ENCODE results near the gene ASPRV1.
"Not testable (repeated sequence)": the region's sequence is repeated elsewhere in the genome, so short reads cannot be mapped to it uniquely, and the experiment has no call there.

The ASPRV1 gene

DNA sequence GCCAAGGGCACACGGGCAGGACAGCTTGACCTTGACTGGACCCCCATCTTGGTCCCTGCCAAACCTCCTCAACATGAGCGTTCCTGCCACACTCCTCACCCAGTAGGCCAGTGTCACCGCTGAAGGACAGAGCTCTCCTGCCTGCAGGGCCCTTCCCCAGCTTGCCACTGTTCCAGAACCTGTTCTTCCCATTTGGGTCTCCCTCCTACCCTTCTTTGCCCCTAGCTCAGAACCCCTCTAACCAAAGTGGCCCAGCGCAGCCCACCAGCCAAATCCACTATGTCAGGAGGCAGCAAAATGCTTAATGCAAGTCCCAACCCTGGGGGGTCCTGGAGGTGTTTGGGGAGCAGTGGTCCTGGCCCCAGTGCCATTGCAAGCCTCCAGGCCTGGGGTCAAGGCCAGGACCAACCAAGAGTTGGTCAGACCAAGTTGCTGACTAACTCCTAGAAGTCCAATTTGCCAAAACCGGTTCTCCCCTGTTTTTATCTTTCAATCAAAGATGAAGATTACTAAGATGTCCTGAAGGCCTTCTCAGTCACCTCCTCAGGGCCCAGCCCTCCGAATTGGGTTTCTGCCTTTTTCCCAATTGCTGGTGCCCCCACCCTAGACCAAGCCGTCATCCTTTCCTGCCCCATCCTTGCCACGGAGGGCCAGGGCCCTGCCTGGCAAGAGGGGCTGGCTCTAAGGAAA is 4.5 kb upstream of the ASPRV1 start:
- DNase-seq (ENCODE audit: low read depth) = no peak
- H3K4me3 ChIP-seq (ENCODE audit: low read depth, low read length) = no peak overlapping the region

DNA sequence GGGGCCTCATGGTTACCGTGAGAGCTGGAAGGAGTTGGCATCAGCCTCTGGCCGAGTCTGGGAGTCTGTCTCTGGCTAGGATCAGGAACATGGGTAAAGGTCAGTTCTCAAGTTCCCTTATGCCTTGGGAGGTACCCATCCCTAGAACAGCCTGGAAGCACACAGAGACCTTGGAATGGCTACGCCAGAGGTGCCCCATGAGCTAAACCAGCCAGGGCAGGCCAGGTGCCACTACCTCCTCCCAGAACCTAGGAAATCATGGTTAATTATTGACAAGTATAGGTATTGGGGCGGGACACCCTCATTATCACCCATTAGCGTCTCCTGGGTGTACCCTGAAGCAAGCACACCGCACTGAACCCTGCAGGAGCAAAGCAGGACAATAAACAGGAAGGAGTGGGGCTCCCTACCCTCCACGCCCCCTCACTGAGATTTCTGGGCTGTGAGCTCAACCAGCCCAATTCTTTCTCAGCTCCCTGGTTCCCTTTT is 3.0 kb upstream of the ASPRV1 start:
- H3K4me3 ChIP-seq (ENCODE audit: low read depth, low read length) = no peak overlapping the region
- no peak for DNase-seq (ENCODE audit: low read depth)

DNA sequence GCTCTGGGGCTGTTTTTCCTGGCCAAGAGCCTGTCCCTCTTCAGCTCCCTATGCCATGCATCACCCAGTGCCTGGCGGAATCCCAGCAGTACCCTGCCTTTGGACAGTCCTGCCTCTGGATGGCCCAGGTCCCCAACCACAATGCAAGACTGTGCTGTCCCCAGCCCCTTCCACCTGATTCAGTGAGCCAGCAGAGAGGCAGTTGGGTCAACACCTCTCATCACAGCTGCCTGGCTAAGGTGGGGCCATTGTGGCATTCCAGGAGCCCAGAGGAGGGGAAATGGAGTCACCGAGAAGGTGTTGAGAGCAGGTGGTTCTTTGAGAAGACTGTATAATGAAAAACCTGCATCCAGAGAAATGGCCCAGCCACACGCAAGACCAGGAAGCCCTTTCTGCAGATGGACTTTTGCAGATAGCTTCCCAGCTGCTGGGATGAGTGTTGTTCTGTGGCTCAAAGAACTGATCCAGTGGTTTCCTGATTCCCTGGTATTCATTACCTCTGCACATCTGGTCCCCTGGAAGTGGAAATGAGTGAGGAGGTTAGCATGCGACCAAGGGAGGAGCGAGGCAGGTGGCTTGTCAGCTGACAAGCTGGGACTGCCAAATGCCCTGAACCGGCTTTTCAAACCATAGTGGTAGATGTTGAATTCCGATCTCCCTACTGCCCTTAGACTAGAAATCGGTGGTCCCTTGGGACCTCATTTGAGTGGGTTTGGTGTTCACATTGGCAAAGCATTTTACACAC is 1.7 kb upstream of the ASPRV1 start:
- DNase-seq (ENCODE audit: low read depth) = no peak

DNA sequence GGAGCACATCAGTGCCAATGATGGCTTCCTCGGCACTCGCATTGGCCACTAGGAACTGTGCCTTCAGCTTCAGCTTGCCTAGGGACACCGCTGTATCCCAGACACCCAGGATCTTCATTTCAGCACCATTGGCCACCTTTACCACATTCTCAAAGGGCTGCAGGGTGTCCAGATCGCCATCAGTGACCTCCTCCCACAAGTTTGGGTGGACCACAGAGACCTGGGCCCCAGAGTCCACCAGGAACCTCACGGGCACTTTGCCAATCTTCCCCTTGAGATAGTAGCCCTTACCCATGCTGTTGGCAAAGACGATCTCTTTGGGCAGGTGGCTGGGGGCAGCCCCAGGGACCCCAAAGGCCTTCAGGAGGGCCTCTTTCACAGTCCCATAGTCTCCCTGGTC is 610 bp downstream of the ASPRV1 start:
- DNase-seq (ENCODE audit: low read depth) = no peak
- H3K4me3 ChIP-seq (ENCODE audit: low read depth, low read length) = no peak overlapping the region

More for the DNA sequence above, 1.7 kb upstream of the ASPRV1 start:
- no peak overlapping the region for H3K4me3 ChIP-seq (ENCODE audit: low read depth, low read length)

DNA sequence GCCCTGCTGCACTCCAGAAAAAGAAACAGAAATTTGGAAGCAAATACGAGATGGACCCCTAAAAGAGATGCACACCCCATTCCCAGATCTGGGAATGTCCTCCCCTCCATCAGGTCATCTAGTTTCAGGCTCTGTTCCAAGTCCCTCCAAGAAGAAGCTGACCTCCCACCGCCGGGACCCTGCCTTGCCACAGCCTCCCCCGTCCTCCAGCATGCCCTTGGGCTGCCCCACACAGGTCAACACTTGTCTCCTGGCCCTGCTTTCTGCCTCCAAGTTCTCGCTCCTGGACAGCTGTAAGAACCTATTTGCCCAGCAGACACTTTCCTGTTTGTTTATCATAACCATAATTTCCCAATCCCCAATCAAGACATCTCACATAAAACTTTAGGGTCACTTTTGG is 2.0 kb downstream of the ASPRV1 start:
- DNase-seq (ENCODE audit: low read depth) = no peak
- H3K4me3 ChIP-seq (ENCODE audit: low read depth, low read length) = no peak overlapping the region

DNA sequence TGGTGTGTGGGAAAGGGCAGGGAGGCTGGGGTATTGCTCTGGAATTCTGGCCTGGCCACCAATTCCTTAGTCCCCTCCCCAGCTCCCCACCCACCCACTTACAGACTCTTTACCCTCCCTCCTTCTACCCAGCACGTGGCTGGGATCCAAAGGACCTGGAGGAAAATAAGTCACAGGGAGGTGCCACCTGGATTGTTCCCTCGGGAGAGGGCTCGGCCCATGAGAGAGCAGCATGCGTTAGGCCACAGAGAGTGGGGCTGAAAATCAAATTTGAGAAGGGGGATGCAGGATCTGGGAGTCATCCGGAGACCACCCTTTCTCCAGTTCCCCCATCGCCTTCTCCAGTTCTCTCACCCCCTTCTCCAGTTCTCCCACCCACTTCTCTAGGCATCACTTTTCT is 3.0 kb downstream of the ASPRV1 start:
- DNase-seq (ENCODE audit: low read depth) = no peak
- no peak overlapping the region for H3K4me3 ChIP-seq (ENCODE audit: low read depth, low read length)

DNA sequence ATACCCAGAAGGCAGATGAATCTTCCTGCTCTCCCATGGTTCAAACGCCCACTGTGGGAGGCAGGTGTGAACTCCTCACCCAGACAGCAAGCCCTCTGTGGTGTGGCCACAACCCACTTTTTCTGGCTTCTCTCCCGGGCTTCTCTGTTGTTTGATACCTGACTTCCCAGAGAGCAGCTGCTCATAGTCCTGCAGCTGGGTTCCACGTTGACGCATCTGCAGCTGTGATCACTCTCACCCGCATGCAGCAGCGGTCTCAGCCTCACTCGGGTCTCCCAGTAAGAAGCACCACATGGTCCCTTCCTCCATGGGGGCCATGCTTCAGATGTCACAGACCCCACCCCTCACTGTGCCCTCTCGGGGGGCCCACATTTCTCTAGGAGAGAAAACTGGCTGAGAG is 3.5 kb downstream of the ASPRV1 start:
- peak; percentile 24 for DNase-seq (ENCODE audit: low read depth)
- H3K4me3 ChIP-seq (ENCODE audit: low read depth, low read length) = no peak overlapping the region

DNA sequence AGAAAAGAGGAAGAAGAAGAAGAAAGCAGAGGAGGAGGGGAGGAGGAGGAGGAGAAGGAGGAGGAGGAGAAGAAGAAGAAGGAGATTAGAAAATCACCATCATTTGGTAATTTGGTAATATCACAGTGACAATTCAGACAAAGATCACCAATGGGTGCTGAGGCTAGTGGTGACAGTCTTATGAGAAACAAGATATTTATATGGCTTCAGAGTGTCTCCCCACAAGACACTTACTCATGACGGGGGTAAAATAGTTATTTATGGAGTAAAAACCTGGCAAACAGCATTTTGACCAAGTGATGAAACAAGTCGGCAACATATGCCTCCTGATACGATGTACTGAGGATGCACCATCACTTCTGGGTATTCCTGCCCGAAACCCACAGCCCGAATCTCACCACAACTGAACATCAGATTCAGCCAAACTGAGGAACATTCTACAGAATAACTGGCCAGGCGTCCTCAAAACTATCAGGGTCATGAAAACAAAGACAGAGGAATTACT is 4.9 kb downstream of the ASPRV1 start:
- DNase-seq (ENCODE audit: low read depth) = no peak
- no peak overlapping the region for H3K4me3 ChIP-seq (ENCODE audit: low read depth, low read length)

DNA sequence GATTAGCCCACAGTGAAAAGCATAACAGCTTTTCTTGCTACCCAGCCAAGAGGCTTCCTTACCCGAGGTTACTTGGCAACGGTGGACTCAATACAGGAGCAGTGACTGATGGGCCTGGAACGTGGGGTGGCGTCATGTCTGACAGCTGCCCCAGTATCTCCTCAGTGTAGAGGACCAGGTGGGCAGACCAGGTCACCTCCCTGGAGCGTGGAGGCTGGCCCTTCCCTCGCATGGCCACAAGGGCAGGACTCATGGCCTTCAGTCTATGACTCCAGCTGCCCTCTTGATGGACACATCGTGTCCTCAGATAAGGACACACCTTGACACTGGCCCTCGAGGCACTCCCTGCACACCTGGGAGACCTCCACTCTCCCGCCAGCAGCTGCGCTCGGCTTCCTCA is 6.4 kb downstream of the ASPRV1 start:
- no peak for DNase-seq (ENCODE audit: low read depth)
- H3K4me3 ChIP-seq (ENCODE audit: low read depth, low read length) = no peak overlapping the region

DNA sequence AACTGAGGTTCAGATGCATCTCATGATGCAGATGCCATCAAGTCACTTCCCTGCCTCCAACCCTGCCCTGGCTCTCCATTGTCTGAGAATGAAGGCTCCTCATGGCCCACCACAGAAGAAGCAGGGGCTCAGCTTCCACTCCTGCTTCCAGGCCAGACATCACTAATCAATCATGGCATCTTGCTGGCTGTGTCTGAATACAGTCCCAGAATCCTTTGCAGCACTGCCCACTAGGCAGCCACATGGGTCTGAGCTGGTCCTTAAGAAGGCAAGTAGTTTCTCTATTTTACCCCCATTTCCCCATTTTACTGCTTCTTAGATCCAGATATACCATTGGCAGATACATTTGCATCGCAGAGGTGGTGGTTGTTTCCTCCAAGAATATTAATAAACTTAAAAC is 7.3 kb downstream of the ASPRV1 start:
- H3K4me3 ChIP-seq (ENCODE audit: low read depth, low read length) = no peak overlapping the region
- no peak for DNase-seq (ENCODE audit: low read depth)

DNA sequence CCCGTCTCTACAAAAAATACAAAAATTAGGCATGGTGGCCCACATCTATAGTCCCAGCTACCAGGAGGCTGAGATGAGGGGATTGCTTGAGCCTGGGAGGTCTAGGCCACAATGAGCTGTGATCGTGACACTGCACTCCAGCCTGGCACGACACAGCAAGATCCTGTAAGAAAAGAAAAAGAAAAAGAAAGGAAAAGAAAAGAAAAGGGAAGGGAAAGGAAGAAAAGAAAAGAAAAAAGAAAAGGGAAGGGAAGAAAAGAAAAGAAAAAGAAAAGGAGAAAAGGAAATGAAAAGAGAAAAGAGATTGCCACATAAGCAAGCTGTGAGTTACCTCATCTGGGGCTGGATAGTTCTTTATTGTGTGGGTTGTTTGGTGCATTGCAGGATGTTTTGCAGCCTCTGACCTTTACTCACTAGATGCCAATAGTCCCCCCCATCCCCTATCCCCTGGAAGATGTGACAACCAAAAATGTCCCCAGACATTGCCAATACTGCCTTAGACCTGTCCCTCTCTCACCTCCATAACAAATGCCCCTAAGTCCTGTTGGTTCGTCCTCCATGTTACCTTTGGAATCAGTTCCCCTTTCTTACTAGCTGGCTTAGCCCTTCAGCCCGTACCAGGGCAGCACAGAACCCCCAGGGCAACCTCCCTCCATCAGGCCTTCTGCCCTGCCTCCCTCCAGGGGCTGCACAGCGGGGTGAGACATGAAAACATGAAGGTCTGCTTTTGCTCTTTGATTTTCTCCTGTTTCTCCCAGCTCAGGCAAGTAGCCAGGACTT is 8.9 kb downstream of the ASPRV1 start:
- H3K4me3 ChIP-seq (ENCODE audit: low read depth, low read length) = no peak overlapping the region

DNA sequence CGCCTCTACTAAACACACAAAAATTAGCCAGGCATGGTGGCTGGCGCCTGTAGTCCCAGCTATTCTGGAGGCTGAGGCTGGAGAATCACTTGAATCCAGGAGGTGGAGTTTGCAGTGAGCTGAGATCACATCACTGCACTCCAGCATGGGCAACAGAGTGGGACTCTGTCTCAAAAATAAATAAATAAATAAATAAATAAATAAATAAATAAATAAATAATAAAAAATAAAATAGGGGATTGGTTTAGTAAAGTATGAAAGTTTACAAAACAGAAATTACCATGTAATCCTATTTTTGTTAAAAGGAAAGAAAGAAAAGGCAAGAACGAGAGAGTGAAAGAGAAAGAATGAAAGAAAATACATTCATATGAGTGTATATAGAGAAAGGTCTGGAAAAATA is 10.8 kb downstream of the ASPRV1 start:
- not testable (repeated sequence) for H3K4me3 ChIP-seq (ENCODE audit: low read depth, low read length)

More for the DNA sequence above, 8.9 kb downstream of the ASPRV1 start:
- DNase-seq (ENCODE audit: low read depth) = no peak

DNA sequence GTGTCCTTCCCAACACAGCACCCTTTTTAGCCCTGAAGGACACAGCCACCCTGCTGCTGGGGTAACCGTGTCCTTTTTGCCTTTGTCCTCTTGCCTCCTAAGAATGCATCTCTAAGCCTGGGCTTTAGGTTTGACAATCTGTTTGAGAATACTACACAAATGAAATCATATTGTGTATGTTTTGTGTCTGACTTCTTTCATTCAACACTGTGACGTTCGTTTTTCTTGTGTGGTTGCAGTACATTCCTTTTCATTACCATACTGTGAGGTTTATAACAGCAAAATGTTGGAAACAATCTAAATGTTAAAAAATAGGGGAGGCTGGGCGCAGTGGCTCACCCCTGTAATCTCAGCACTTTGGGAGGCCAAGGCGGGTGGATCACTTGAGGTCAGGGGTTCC is 11.2 kb downstream of the ASPRV1 start:
- H3K4me3 ChIP-seq (ENCODE audit: low read depth, low read length) = no peak overlapping the region
- DNase-seq (ENCODE audit: low read depth) = no peak

More for the DNA sequence above, 10.8 kb downstream of the ASPRV1 start:
- not testable (repeated sequence) for DNase-seq (ENCODE audit: low read depth)

DNA sequence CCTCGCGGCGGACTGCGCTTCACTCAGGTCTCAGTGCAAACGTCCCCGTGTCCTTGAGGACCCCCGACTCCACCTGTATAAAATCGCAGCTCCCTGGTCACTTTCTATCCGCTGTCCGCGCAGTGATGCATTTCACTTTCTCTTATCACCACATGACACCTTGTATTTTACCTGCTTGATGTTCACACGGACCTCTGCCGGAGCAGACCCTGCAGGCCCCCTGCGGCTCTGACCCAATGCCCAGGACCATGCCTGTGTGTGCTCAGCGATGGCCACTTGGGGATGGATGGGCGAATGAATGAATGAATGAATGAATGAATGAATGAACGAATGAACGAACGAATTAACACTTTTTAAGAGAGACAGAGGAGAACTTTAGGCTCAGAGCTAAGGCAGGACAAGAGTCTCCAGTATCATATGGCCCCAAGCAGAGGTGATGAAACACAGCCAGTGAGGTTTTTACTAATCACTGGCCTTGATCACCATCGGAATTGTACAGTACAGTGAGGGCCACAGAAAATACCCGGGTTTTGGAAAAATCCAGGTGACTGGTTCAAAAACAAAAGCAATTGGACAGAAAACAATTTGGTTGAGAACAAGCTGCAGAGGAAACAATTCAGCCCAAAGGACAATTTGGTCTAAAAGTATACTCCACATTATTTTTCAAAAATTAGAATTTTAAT is 12.3 kb downstream of the ASPRV1 start:
- H3K4me3 ChIP-seq (ENCODE audit: low read depth, low read length) = no peak overlapping the region
- no peak for DNase-seq (ENCODE audit: low read depth)

DNA sequence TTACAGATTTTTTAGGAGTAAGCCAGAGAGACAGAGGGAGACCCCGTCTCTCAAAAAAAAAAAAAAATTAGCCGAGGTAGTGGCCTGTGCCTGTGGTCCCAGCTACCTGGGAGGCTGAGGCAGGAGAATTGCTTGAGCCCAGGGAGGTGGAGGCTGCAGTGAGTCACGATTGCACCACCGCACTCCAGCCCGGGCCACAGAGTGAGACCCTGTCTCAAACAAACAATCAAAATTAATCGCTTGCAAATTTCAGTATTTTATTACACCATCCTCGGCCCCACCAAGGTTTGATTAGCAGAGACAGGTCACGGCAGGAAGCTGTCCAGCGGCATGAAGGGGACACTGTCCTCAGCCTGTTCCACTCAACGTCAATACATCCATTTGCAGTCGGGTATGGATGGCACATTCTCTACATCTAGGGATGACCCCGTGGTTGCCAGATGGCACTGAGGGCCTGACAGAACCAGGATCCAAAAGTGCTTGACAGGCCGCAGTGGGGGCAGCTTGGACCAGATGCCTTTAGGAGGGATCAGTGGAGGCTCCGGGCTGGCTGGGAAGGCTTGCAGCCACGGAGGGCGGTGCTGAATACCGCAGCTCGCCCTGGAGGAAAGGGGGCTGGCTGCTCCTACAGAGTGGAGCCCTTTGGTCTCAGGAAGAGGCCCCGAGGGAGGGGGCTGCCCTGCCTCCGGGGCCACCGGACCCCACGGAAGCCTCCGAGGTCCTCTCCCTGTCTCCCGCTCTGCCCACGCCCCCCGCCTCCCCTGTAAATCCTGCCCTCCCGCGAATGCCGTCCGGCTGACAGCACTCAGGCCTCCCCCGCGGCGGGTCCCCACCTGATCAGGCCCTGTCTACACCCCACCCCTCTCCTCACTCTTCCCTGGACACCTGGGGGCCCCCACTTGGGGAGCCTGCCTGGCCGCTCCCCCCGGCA is 13.1 kb downstream of the ASPRV1 start:
- DNase-seq (ENCODE audit: low read depth) = no peak
- H3K4me3 ChIP-seq (ENCODE audit: low read depth, low read length) = peak overlapping the region; percentile 0

DNA sequence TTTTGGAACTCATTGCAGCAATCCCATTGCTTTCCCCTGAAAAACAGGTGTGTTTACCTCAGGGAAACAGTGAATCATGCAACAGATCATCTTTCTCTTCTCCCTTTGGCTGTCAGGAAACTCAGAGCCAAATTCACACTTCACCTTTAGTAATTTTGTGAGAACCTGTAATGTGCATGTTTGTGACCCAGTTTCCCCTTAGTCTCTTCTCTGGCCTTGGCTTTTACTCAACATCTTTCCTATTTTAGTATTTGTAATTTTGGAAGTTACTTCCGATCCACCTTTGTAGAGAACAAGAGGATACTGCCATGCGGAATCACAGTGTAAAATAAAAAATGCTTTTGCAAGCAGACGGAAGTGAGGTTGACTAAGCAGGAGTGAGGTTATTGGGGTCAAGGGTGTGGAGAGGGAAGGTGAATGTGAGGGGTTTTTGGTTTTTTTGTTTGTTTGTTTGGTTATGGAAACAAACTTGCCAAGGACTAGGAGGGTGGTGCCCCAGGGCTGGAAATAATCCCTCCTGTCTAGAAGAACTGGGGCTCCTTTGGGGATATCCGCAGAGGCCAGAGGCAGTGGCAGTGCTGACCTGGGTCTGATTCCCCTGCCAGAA is 14.0 kb downstream of the ASPRV1 start:
- DNase-seq (ENCODE audit: low read depth) = no peak
- no peak overlapping the region for H3K4me3 ChIP-seq (ENCODE audit: low read depth, low read length)

DNA sequence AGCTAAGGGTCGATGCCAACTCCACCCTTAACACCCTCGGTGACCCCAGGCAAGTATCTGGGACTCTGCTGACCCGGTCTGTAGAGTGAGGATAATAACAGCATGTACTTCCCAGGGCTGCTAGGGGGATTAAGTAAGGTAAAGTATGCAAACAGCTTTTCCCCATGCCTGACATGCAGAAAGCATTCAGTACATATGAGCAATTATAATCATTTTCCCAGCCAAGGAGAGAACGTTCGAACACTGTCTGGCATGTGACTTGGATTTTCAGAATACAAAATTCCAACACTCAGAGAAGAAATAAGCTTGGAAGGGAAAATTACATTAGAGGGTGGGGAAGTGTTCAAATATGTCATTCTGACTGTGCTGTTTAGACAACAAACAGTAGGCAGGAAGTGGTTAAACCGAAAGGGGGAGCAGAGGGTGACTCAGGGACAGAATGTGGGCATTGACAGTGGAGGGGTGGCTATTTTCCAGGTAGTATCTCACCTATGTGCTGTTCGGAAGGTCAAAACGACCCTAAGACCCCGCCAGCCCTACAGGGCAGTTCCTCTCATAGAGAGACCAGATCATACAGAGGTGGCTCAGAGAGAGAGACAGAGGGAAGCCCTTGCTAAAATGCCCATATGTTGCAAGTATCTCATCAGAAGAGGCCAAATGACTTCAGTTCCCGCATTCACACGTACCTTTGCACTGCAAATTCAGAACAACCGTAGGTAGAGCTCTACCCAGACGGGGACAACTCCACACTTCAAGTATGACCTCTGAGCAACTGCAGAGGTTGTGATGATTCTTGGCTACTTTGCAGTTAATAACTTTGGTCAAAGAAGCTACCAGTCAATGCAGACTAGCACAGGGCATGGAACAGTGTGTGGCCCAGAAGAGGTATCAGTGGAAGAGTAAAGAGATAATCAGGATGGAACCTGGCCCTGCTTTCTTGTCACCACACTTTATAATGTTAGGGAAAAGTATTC is 14.8 kb downstream of the ASPRV1 start:
- H3K4me3 ChIP-seq (ENCODE audit: low read depth, low read length) = no peak overlapping the region

More for the DNA sequence above, 14.8 kb downstream of the ASPRV1 start:
- DNase-seq (ENCODE audit: low read depth) = no peak

Data from skeletal muscle cell (primary cell).